ENCODE measurements around the gene TRIM74. TPM values are rescaled to one million over a fixed set of nuclear protein-coding genes. Genes with fewer than 3 reads are reported as not detected.

Gene TRIM74
- total and polyA plus RNA-seq, 9 of the 15 experiments (the other 6 are each of a cell fraction or from before 2014, with no cell fraction given): not detected

GRCh38 chr7:72924733-72925545 lies 44.3 kb downstream of the TRIM74 start, which contains the start of gene POM121 (continued):
- TF ChIP-seq ZNF143 (CRISPR knock-in tag; IDR thresholded peaks at IDR 0.05): peak; percentile 84
- peak; percentile 96 for TF ChIP-seq C11orf30 (IDR thresholded peaks at IDR 0.05; ENCODE audit: low read depth)
- no peak for TF ChIP-seq SMAD2 (IDR thresholded peaks at IDR 0.05; ENCODE audit: low read depth, low read length)
- TF ChIP-seq GTF2B (IDR thresholded peaks at IDR 0.05; ENCODE audit: extremely low read depth, insufficient read length): no peak
- TF ChIP-seq RBM14 (IDR thresholded peaks at IDR 0.05; ENCODE audit: borderline replicate concordance, insufficient read depth, low read depth, low read length): no peak
- no peak for TF ChIP-seq ZNF561 (CRISPR knock-in tag; conservative IDR thresholded peaks at IDR 0.05)
- no peak for TF ChIP-seq NR2C1 (IDR thresholded peaks at IDR 0.05)
- 0 out of 2 replicates have a peak, but pooled peaks have one; percentile 31 for TF ChIP-seq NR2C1 (tag; IDR thresholded peaks at IDR 0.05)
- TF ChIP-seq MBD2 (IDR thresholded peaks at IDR 0.05; ENCODE audit: borderline replicate concordance, low read depth): peak; percentile 75
- TF ChIP-seq NFE2L1 (tag; IDR thresholded peaks at IDR 0.05; ENCODE audit: borderline replicate concordance, low read depth): no peak
- TF ChIP-seq E2F8 (IDR thresholded peaks at IDR 0.05; ENCODE audit: low read depth, partially characterized antibody): peak; percentile 89
- TF ChIP-seq CTCFL (IDR thresholded peaks at IDR 0.05; ENCODE audit: borderline replicate concordance, insufficient read depth, low read depth, low read length, poor library complexity, severe bottlenecking): no peak
- TF ChIP-seq PHB (CRISPR knock-in tag; IDR thresholded peaks at IDR 0.05): peak; percentile 80; the same call in 1 of the 2 replicates
- no peak for TF ChIP-seq SPI1 (IDR thresholded peaks at IDR 0.05; ENCODE audit: borderline replicate concordance, low read depth, low read length)
- peak; percentile 81; the same call in 1 of the 2 replicates for TF ChIP-seq NR2F6 (CRISPR knock-in tag; IDR thresholded peaks at IDR 0.05)
- TF ChIP-seq ATF7 (IDR thresholded peaks at IDR 0.05): peak; percentile 88
- TF ChIP-seq KHSRP (IDR thresholded peaks at IDR 0.05): peak; percentile 95
- TF ChIP-seq ATF4 (CRISPR knock-in tag; IDR thresholded peaks at IDR 0.05): peak; percentile 59; the same call in 1 of the 2 replicates
- peak; percentile 22; the same call in 1 of the 2 replicates for TF ChIP-seq ZNF12 (CRISPR knock-in tag; IDR thresholded peaks at IDR 0.05)
- peak; percentile 50; the same call in 1 of the 2 replicates for TF ChIP-seq ELF4 (CRISPR knock-in tag; IDR thresholded peaks at IDR 0.05)
- TF ChIP-seq EP400 (IDR thresholded peaks at IDR 0.05): peak; percentile 89
- TF ChIP-seq RBM25 (IDR thresholded peaks at IDR 0.05; ENCODE audit: low read depth, low read length, severe bottlenecking): peak; percentile 30
- no peak for TF ChIP-seq ZNF23 (CRISPR knock-in tag; IDR thresholded peaks at IDR 0.05)

Measured in K562 (cell line).